Skeletal muscle satellite cell (primary cell): ENCODE measurements around the gene ELOB.

Source experiments
- H3K27me3 ChIP-seq: 2 replicates; pipeline ENCODE4 v1.7.0; 2013; ENCODE audit warnings: low read length; ENCODE audit not compliant: control insufficient read depth, insufficient read depth
- H3K36me3 ChIP-seq: 2 replicates; pipeline ENCODE4 v1.7.0; 2013; ENCODE audit warnings: mild to moderate bottlenecking, control low read depth, low read length; ENCODE audit not compliant: insufficient read depth
- H3K4me1 ChIP-seq: 2 replicates; pipeline ENCODE4 v1.7.0; 2013; ENCODE audit warnings: low read length; ENCODE audit not compliant: control insufficient read depth, insufficient read depth
- H3K4me2 ChIP-seq: 2 replicates; pipeline ENCODE4 v1.7.0; 2013; ENCODE audit warnings: mild to moderate bottlenecking, low read length
- H3K4me3 ChIP-seq: 2 replicates; pipeline ENCODE4 v1.7.0; 2013; ENCODE audit warnings: low read length
- H3K9ac ChIP-seq: 2 replicates; pipeline ENCODE4 v1.7.0; 2013; ENCODE audit warnings: mild to moderate bottlenecking, low read depth, low read length, moderate library complexity
- H3K9me3 ChIP-seq: replicated peaks from 2 replicates; pipeline ENCODE4 v1.7.0; 2013; ENCODE audit warnings: mild to moderate bottlenecking, control low read depth, low read length

The ELOB gene

DNA sequence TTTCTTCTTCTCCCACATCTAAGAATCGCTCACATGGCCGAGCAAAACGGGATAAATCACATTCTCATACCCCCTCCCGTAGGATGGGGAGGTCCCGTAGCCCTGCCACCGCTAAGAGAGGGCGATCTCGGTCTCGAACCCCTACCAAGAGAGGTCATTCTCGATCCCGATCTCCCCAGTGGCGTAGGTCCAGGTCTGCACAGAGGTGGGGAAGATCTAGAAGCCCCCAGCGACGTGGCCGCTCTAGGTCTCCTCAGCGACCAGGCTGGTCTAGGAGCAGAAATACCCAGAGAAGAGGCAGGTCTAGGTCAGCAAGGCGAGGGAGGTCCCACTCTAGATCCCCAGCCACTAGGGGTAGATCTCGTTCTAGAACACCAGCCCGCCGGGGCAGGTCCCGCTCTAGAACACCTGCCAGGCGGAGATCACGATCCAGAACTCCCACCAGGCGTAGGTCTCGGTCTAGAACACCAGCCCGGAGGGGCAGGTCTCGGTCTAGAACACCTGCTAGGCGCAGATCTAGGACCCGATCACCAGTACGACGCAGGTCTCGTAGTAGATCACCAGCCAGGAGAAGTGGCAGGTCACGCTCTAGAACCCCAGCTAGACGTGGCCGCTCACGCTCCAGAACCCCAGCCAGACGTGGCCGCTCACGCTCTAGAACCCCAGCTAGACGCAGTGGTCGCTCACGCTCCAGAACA is 15.0 kb downstream of the ELOB start:
- peaks cover 5% of the 10 kb centered on the region for H3K4me1 ChIP-seq
- peaks cover 99% of the 10 kb centered on the region for H3K36me3 ChIP-seq
- H3K9me3 ChIP-seq = no peaks in the 10 kb centered on the region
- no peak overlapping the region for H3K4me2 ChIP-seq
- H3K9ac ChIP-seq = no peak overlapping the region
- no peak overlapping the region for H3K4me3 ChIP-seq
- no peaks in the 10 kb centered on the region for H3K27me3 ChIP-seq

DNA sequence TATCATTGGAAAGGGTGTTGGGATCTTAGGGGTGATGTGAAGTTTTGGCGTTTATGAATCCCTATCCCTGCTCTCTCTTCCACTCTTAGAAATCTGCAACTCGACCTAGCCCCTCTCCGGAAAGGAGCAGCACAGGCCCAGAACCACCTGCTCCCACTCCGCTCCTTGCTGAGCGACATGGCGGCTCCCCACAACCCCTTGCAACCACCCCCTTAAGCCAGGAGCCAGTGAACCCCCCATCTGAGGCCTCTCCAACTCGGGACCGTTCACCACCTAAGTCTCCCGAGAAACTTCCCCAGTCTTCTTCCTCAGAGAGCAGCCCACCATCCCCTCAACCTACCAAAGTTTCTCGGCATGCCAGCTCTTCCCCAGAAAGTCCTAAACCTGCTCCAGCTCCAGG is 15.6 kb downstream of the ELOB start:
- H3K4me2 ChIP-seq = no peak overlapping the region
- no peaks in the 10 kb centered on the region for H3K9me3 ChIP-seq

DNA sequence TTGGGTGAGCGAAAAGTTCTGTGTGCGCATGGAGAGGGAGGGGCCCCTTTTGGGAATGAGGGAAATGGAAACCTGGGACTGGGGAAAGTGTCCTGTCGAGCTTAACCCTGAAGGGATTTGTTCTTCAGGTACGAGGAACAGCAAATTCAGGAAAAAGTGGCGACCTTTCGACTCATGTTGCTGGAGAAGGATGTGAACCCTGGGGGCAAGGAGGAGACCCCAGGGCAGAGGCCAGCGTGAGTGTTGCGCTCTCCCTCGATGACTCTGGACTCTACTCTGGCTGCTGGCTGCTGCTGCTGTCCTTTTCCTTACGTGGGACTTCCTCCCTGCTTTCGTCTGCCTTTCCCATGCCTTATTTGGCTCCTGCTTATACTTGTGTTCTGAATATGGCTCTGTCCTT is 19.7 kb downstream of the ELOB start:
- no peak overlapping the region for H3K9ac ChIP-seq
- H3K36me3 ChIP-seq = peaks cover 66% of the 10 kb centered on the region

More for the DNA sequence above, 15.6 kb downstream of the ELOB start:
- H3K4me1 ChIP-seq = no peaks in the 10 kb centered on the region
- H3K4me3 ChIP-seq = no peak overlapping the region
- no peaks in the 10 kb centered on the region for H3K27me3 ChIP-seq
- no peak overlapping the region for H3K9ac ChIP-seq
- peaks cover 99% of the 10 kb centered on the region for H3K36me3 ChIP-seq

DNA sequence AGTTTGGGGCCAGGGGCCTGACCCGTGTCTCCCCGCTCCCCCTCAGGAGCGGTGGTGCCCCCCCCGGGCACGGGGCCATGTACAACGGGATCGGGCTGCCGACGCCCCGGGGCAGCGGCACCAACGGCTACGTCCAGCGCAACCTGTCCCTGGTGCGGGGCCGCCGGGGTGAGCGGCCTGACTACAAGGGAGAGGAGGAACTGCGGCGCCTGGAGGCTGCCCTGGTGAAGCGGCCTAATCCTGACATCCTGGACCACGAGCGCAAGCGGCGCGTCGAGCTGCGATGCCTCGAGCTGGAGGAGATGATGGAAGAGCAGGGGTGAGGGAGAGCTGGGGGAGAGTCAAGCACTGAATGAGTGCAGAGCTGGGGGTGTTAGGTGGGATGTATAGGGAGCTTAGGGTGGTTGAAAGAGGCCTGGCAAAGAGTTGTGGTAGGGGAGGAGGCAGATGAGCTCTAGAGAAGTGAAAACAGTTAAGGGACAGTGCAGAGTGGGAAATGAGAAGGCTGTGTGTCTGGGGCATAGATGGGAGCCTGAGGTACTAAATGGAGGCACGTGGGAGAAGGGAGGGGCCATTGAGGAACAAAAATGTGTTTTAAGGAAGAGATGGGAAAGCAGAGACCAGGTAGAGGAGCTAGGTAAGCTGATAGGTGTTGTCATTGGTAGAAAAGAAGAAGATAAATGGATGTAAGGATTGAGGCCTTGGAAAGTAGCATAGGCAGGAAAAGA is 20.6 kb downstream of the ELOB start:
- Histone ChIP-seq H3K4me3 (no peak overlapping the region), H3K27me3 (no peaks in the 10 kb centered on the region), H3K36me3 (peaks cover 57% of the 10 kb centered on the region), H3K4me2 (no peak overlapping the region), H3K4me1 (peaks cover 24% of the 10 kb centered on the region), H3K9me3 (no peaks in the 10 kb centered on the region), H3K9ac (no peak overlapping the region)

More for the DNA sequence above, 19.7 kb downstream of the ELOB start:
- H3K4me2 ChIP-seq = no peak overlapping the region
- H3K27me3 ChIP-seq = no peaks in the 10 kb centered on the region
- no peak overlapping the region for H3K4me3 ChIP-seq
- H3K4me1 ChIP-seq = peaks cover 18% of the 10 kb centered on the region
- no peaks in the 10 kb centered on the region for H3K9me3 ChIP-seq

DNA sequence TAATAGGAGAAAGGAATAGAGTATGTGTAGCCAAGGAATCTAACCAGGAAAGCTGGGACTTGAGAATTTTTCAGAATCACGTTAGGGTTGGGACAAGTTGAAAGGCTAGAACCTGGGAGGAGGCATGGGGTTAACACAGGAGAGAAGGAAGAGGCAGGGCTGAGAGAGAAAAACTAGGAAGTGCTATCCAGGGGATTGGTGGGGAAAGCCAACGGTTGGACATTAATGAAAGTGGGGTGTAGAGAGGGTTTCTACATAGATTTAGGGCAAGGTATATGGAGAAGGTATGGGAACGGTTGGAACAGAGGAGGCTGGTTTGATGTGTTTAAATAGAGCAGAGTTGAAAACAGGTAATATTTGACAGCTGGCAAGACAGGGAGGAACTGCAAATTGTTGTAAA is 21.9 kb downstream of the ELOB start:
- Histone ChIP-seq H3K4me2 (peak overlapping the region; percentile 94), H3K36me3 (peaks cover 45% of the 10 kb centered on the region), H3K4me3 (peak overlapping the region; percentile 86), H3K4me1 (peaks cover 27% of the 10 kb centered on the region), H3K9ac (peak overlapping the region; percentile 95), H3K9me3 (no peaks in the 10 kb centered on the region), H3K27me3 (no peaks in the 10 kb centered on the region)

DNA sequence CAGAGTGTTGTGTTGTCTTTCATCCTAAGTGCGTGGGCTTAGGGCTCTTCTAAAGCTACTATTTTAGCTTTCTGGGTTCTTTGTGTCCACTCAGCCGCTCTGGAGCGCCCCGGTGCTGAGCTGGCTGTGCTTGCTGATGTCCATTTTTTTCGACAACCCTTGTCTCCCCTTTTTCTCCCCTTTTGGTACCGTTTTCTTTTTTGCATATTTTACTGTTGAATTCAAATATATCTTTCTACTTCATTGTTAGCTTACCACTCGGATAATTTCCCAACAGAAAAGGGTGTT is 23.4 kb downstream of the ELOB start:
- peaks cover 27% of the 10 kb centered on the region for H3K4me1 ChIP-seq

DNA sequence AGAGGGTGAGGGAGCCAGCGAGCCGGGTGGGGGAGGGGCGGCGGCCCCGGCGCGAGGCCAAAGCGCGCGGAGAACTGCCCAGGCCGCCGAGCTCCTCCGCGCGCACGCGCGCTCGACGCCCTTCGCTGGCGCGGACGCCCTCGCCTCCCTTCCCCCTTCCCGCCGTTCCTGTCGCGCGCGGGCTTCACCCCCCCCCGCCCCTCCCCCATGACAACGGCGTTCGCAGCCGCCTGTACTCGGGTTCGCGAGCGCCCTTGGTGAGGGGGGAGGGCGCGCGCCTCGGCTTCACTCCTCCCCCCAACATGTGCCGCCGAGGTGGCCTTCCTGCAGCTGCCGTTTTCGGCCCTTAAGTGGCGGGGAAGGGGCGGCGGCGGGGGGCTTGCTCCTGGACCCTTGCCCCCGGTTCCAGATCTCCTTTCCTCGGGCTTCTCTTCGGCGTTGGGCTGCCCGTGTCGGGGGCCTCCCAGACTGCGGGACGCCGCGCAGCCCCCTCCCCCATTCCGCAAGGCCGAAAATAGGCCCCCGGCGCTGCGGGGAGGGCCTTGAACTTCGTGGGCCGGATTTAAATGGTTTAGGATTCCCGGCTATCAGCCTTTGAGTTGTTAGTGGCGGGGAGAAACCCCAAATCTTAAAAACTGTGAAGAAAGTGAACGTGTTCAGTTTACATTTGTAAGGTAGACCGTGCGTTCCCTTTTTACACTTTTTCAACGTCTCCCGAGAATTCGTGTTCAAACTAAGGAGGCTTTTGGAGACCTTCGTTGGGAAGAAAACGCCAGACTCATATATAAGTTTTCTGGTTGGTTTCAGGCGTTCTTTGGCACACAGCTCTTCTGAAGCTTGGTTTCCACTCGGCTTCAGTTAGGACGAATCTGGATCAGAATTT is 24.0 kb downstream of the ELOB start:
- Histone ChIP-seq H3K4me1 (peaks cover 27% of the 10 kb centered on the region), H3K9ac (peak overlapping the region; percentile 95), H3K4me2 (peak overlapping the region; percentile 94), H3K27me3 (no peaks in the 10 kb centered on the region), H3K4me3 (peak overlapping the region; percentile 86), H3K36me3 (peaks cover 24% of the 10 kb centered on the region), H3K9me3 (no peaks in the 10 kb centered on the region)

More for the DNA sequence above, 23.4 kb downstream of the ELOB start:
- Histone ChIP-seq H3K27me3 (no peaks in the 10 kb centered on the region), H3K9ac (peak overlapping the region; percentile 95), H3K36me3 (peaks cover 30% of the 10 kb centered on the region), H3K9me3 (no peaks in the 10 kb centered on the region), H3K4me2 (peak overlapping the region; percentile 94), H3K4me3 (peak overlapping the region; percentile 86)

DNA sequence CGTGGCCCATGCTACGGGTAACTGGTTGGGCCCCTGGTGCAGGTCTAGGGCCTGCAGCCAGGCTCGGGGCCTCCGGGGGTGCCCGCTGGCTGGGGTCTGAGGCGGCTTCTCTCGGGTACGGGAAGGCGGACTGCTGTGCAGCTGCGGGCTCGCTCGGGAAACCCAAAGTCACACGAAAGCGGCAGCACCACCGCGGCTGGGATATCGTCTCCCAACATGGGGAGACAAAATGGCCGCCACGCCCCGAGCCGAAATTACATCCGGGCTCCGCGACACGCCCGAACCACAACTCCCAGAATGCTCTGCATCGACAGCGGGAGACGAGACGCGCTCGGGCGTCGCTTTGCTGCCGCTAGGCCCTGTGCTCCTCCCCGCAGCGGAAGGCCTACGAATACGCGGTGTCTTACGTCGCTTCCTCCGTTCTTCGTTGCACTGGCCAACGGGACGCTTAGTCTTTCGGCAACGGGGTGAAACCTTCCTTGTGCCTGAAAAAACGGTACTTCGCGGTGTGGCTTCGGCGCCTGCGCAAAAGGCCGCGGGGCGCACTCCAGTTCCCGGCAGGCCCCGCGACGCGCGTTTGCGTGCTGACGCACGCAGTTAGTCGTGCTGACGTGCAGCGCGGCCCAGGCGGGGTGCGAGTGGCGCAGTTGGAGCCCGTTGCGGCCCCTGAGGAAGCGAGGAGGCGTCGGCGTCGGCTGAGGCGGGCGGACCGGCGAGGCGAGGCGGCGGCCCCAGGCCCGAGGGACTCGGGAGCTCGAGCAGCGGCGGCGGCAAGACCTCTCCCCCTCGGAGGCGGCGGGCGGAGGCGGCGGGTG is 24.8 kb downstream of the ELOB start, which contains the start of gene SRRM2:
Gene SRRM2 (plus strand): TSS at position 604 of the 815 bp plus-strand sequence. CDS start 3,727 bp downstream, outside the sequence.
- H3K4me2 ChIP-seq = peak within 1 kb of the TSS; percentile 94
- peaks cover 16% of the 10 kb centered on the region for H3K36me3 ChIP-seq
- H3K9me3 ChIP-seq = no peaks in the 10 kb centered on the region
- peak within 1 kb of the TSS; percentile 95 for H3K9ac ChIP-seq
- peak within 1 kb of the TSS; percentile 86 for H3K4me3 ChIP-seq
- H3K4me1 ChIP-seq = peaks cover 27% of the 10 kb centered on the region
- no peaks in the 10 kb centered on the region for H3K27me3 ChIP-seq

DNA sequence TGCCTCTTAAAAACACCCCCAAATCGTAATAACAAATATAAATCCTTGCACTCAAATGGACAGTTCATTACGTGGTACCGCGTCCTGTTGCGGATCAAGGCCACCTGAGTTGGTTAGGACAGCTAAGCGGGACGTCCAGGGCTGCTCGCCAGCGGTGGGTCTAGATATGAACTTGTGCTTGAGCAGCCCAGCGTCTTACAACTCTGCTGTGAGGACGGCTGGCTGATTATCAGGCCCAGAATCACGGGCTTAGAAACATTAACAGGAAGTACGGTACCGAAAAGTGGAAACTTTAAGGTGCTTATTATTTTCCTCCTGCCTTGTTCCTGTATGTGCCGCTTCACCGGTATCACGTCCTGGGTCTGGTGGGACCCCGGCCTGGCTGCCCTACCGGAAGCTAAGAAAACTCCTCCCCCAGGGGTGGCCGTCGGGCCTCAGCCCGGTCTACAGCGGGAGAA is 25.5 kb downstream of the ELOB start:
- Histone ChIP-seq H3K27me3 (no peaks in the 10 kb centered on the region), H3K4me3 (peak overlapping the region; percentile 86), H3K9me3 (no peaks in the 10 kb centered on the region), H3K9ac (peak overlapping the region; percentile 95), H3K36me3 (peaks cover 10% of the 10 kb centered on the region), H3K4me2 (peak overlapping the region; percentile 94), H3K4me1 (peaks cover 27% of the 10 kb centered on the region)

DNA sequence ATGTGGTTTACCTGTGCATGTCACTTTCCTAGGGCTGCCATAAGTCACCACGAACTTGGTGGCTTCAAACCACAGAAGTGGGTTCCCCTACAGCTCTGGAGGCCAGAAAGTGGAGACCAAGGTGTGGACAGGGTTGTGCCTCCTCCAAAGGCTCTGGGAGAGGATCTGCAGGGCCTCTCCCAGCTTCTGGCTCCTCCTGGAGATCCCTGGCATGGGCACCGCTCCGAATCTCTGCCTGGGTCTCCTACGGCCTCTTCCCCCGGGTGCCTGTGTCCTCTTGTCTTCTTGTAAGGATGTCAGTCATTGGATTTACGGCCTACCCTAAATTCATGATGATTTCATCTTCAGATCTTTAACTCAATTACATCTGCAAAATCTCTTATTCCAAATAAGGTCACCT is 27.1 kb downstream of the ELOB start:
- H3K4me2 ChIP-seq = no peak overlapping the region
- H3K36me3 ChIP-seq = peaks cover 5% of the 10 kb centered on the region
- H3K4me3 ChIP-seq = no peak overlapping the region
- peaks cover 16% of the 10 kb centered on the region for H3K4me1 ChIP-seq
- H3K9ac ChIP-seq = no peak overlapping the region
- H3K9me3 ChIP-seq = no peaks in the 10 kb centered on the region
- no peaks in the 10 kb centered on the region for H3K27me3 ChIP-seq
